ENCODE data around the gene FBXL14.
A peak's percentile ranks its signal among the peaks of the same experiment; 100 is the strongest.

DNA sequence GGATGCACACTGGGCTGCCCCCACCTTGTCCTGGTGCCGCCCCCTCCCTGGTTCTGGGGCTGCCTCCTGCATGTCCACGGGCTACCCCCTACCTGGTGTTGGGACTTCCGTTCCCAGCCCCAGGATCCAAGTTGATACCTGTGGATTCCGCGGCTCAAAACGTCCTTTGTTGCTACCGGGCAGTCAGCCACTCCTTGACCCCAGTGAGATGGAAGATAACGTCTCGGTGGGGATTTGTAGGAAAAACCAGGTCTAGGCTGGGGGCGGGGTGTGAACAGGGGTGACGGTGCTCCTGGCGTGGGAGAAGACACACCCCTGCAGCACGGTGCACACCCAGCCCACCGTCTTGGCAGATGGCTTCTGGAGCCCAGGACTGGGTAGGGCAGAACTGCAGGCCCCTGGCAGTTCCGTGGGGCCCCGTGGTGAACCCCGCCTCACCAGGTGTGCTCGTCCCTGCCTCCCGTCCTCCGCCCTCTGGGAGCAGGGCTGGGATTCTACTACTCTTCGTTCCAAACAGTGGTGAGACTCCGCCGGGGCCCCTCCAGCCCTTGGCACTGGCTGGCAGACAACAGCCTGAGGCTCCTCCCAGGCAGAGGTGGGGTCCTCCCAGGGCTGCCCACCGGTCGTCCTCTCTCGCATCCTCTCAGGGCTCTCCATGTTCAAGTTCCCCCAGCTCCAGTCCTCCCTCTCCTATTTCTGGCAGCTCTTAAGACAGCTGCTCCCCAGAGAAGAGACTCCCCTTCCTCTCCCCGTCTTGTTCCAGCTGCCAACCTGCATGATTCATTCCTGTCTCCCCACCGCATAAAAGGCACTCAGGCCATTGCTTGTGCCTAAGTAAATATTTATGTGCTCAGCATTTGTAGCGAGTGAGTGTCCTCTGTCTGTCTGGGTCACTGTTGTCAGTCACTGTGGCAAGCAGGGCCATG, 75.5 kb downstream of the FBXL14 start:
- TF ChIP-seq RCOR1 (IDR thresholded peaks at IDR 0.05; ENCODE audit: low read depth, low read length) (no peak), EP300 (IDR thresholded peaks at IDR 0.05) (peak in 1 of 2 experiments; percentile 30; a peak in 1 of 5 replicates), CTCF (IDR thresholded peaks at IDR 0.05) (no peak), MYC (IDR thresholded peaks at IDR 0.05; ENCODE audit: borderline replicate concordance, low read length) (no peak), HDAC2 (IDR thresholded peaks at IDR 0.05) (no peak), KDM1A (IDR thresholded peaks at IDR 0.05; ENCODE audit: low read depth) (no peak), POLR2A (IDR thresholded peaks at IDR 0.05; ENCODE audit: low read length) (no peak), HMGXB4 (CRISPR knock-in tag; IDR thresholded peaks at IDR 0.05; ENCODE audit: borderline replicate concordance) (no peak), PHF8 (IDR thresholded peaks at IDR 0.05; ENCODE audit: borderline replicate concordance, low read depth) (no peak), MAZ (IDR thresholded peaks at IDR 0.05; ENCODE audit: borderline replicate concordance, low read depth, low read length) (no peak)
- TF ChIP-seq, protein P1, sequence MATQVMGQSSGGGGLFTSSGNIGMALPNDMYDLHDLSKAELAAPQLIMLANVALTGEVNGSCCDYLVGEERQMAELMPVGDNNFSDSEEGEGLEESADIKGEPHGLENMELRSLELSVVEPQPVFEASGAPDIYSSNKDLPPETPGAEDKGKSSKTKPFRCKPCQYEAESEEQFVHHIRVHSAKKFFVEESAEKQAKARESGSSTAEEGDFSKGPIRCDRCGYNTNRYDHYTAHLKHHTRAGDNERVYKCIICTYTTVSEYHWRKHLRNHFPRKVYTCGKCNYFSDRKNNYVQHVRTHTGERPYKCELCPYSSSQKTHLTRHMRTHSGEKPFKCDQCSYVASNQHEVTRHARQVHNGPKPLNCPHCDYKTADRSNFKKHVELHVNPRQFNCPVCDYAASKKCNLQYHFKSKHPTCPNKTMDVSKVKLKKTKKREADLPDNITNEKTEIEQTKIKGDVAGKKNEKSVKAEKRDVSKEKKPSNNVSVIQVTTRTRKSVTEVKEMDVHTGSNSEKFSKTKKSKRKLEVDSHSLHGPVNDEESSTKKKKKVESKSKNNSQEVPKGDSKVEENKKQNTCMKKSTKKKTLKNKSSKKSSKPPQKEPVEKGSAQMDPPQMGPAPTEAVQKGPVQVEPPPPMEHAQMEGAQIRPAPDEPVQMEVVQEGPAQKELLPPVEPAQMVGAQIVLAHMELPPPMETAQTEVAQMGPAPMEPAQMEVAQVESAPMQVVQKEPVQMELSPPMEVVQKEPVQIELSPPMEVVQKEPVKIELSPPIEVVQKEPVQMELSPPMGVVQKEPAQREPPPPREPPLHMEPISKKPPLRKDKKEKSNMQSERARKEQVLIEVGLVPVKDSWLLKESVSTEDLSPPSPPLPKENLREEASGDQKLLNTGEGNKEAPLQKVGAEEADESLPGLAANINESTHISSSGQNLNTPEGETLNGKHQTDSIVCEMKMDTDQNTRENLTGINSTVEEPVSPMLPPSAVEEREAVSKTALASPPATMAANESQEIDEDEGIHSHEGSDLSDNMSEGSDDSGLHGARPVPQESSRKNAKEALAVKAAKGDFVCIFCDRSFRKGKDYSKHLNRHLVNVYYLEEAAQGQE (IDR thresholded peaks at IDR 0.05) = no peak
- TF ChIP-seq, protein P2, sequence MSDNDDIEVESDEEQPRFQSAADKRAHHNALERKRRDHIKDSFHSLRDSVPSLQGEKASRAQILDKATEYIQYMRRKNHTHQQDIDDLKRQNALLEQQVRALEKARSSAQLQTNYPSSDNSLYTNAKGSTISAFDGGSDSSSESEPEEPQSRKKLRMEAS (IDR thresholded peaks at IDR 0.05) = peak; percentile 57; the same call in 1 of the 2 replicates
- TF ChIP-seq, protein P3, sequence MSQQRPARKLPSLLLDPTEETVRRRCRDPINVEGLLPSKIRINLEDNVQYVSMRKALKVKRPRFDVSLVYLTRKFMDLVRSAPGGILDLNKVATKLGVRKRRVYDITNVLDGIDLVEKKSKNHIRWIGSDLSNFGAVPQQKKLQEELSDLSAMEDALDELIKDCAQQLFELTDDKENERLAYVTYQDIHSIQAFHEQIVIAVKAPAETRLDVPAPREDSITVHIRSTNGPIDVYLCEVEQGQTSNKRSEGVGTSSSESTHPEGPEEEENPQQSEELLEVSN (IDR thresholded peaks at IDR 0.05; ENCODE audit: borderline replicate concordance, low read depth) = no peak
